Prostate gland (tissue), 2 donors: Measurements from ENCODE around the gene SSTR5. TPM values are rescaled to one million over a fixed set of nuclear protein-coding genes. Genes with fewer than 3 reads are reported as not detected.

Source experiments
- DNase-seq: peaks from one replicate; pipeline ENCODE4 v3.0.0-alpha.2; 2019; ENCODE audit warnings: low spot score
- H3K27ac ChIP-seq, 2 donors: fragments of 200-600 bp; sonication (generic); 2 replicates each; pipeline ENCODE4 v1.5.1; 2017 to 2019
- H3K27me3 ChIP-seq: fragments of 200-600 bp; sonication (generic); replicated peaks from 2 replicates; pipeline ENCODE4 v1.5.1; 2019; ENCODE audit not compliant: insufficient read depth
- H3K36me3 ChIP-seq, 2 donors: fragments of 200-600 bp; sonication (generic); 1 replicate in 1 of 2; 2 replicates in 1 of 2; pipeline versions ENCODE4 v1.5.1 to v1.8.1; 2017 to 2019
- H3K4me1 ChIP-seq: fragments of 200-600 bp; sonication (generic); replicated peaks from 2 replicates; pipeline ENCODE4 v1.5.1; 2019
- H3K4me3 ChIP-seq, 2 donors: fragments of 200-600 bp; sonication (generic); 2 replicates each; pipeline ENCODE4 v1.5.1; 2017 to 2019
- H3K9me3 ChIP-seq: fragments of 200-600 bp; sonication (generic); 2 replicates; pipeline ENCODE4 v1.5.1; 2017
- CTCF ChIP-seq, 4 experiments: fragments of 200-600 bp in 2 of 4; fragments of 450-650 bp in 2 of 4; sonication (generic) in 2 of 4; IDR thresholded peaks; 1 replicate in 3 of 4; 2 replicates in 1 of 4; pipeline ENCODE4 v1.5.1; 2016 to 2019; ENCODE audit warnings: antibody characterized with exemption in 4 of 4, mild to moderate bottlenecking in 2 of 4, moderate library complexity in 2 of 4
- POLR2A ChIP-seq: fragments of 450-650 bp; IDR thresholded peaks from one replicate; pipeline ENCODE4 v1.6.1; 2016; ENCODE audit warnings: antibody characterized with exemption, mild to moderate bottlenecking
- POLR2AphosphoS5 ChIP-seq: sonication (generic); formaldehyde crosslinking; IDR thresholded peaks from one replicate; pipeline ENCODE4 v1.6.1; 2017; ENCODE audit warnings: antibody characterized with exemption
- WGBS: methylation state at CpG from one replicate; pipeline ENCODE4 v1.1.5; 2018; 5-methylcytosine and 5-hydroxymethylcytosine counted together
- intact Hi-C: fragments of 100-400 bp; cut with DNase I; formaldehyde crosslinking; loops from one replicate; pipeline ENCODE4 v1.14.2; 2022
- total RNA-seq, 2 donors: library from RNA; depleted of rRNA; stranded (reverse); fragments of >200 nt; gene quantifications; one replicate each; pipeline ENCODE4 v1.1.0, GENCODE V29; 2016

The SSTR5 gene
- total RNA-seq, 2 donors from 2014 or later = 1.1 to 1.8 TPM

GRCh38 chr16:1099189-1100083, 26.9 kb downstream of the SSTR5 start:
- no peak overlapping the region for H3K27ac ChIP-seq
- no peaks in the 10 kb centered on the region for H3K9me3 ChIP-seq
- no peak overlapping the region for H3K4me3 ChIP-seq
- no peaks in the 10 kb centered on the region for H3K36me3 ChIP-seq
- WGBS = 65% methylated on average over 28 of the region's 35 CpGs
- no peaks in the 10 kb centered on the region for H3K4me1 ChIP-seq
- peaks cover 6% of the 10 kb centered on the region for H3K27me3 ChIP-seq
- DNase-seq = no peak
- intact Hi-C loops = loop anchor here (2.0 kb wide), 1 partner anchor 283 kb away; no protein-coding TSS in a partner anchor
- TF ChIP-seq POLR2AphosphoS5 (no peak), CTCF (IDR thresholded peaks at IDR 0.05) (no peak), POLR2A (no peak)

- intact Hi-C loops = loop anchor here (2.0 kb wide), 1 partner anchor 283 kb away; no protein-coding TSS in a partner anchor
- DNase-seq = no peak
- H3K27ac ChIP-seq = no peak overlapping the region
- TF ChIP-seq POLR2A (no peak), POLR2AphosphoS5 (no peak), CTCF (IDR thresholded peaks at IDR 0.05) (no peak)
- no peaks in the 10 kb centered on the region for H3K9me3 ChIP-seq
- no peak overlapping the region for H3K4me3 ChIP-seq
- H3K36me3 ChIP-seq = no peaks in the 10 kb centered on the region
- WGBS = 63% methylated on average over 21 of the region's 21 CpGs
- no peaks in the 10 kb centered on the region for H3K4me1 ChIP-seq
- H3K27me3 ChIP-seq = peaks cover 6% of the 10 kb centered on the region
Measured at GRCh38 chr16:1100084-1100800, 27.7 kb downstream of the SSTR5 start.

- no peak for TF ChIP-seq POLR2AphosphoS5
- no peak for TF ChIP-seq POLR2A
- no peak for TF ChIP-seq CTCF (IDR thresholded peaks at IDR 0.05)
- Histone ChIP-seq H3K27me3 (peaks cover 6% of the 10 kb centered on the region), H3K4me1 (no peaks in the 10 kb centered on the region), H3K4me3 (no peak overlapping the region), H3K9me3 (no peaks in the 10 kb centered on the region), H3K36me3 (no peaks in the 10 kb centered on the region), H3K27ac (no peak overlapping the region)
- DNase-seq = no peak
- 43% methylated on average over 25 of the region's 25 CpGs for WGBS
- intact Hi-C loops = loop anchor here (2.0 kb wide), 1 partner anchor 284 kb away; no protein-coding TSS in a partner anchor
Measured at GRCh38 chr16:1101133-1101532, 28.6 kb downstream of the SSTR5 start.

GRCh38 chr16:1101573-1102332, 29.2 kb downstream of the SSTR5 start:
- Histone ChIP-seq H3K27ac (no peak overlapping the region), H3K36me3 (no peaks in the 10 kb centered on the region), H3K4me3 (no peak overlapping the region), H3K9me3 (no peaks in the 10 kb centered on the region), H3K27me3 (peaks cover 6% of the 10 kb centered on the region), H3K4me1 (no peaks in the 10 kb centered on the region)
- 71% methylated on average over 25 of the region's 25 CpGs for WGBS
- intact Hi-C loops = loop anchor here (2.0 kb wide), 1 partner anchor 285 kb away; no protein-coding TSS in a partner anchor
- TF ChIP-seq CTCF (IDR thresholded peaks at IDR 0.05) = no peak
- TF ChIP-seq POLR2A = no peak
- TF ChIP-seq POLR2AphosphoS5 = no peak
- no peak for DNase-seq
